ENCODE results near the gene USP17L27. TPM values are rescaled to one million over a fixed set of nuclear protein-coding genes. Genes with fewer than 3 reads are reported as not detected.
A peak's percentile ranks its signal among the peaks of the same experiment; 100 is the strongest.
"Not testable (repeated sequence)": the region's sequence is repeated elsewhere in the genome, so short reads cannot be mapped to it uniquely, and the experiment has no call there.

Gene USP17L27
- total RNA-seq, result not detected

- DNase-seq, result not testable (repeated sequence)
These were observed at the start of gene USP17L27 for GRCh38 chr4:9343848-9344247. TSS of gene USP17L27 (plus strand) at chr4:9344148. CDS start at chr4:9344148, 0 bp downstream.

- DNase-seq, result not testable (repeated sequence)
These were observed 19.8 kb upstream of the USP17L27 start for GRCh38 chr4:9324191-9324590.

- not testable (repeated sequence) for DNase-seq
These were observed 19.1 kb upstream of the USP17L27 start, which contains the start of gene USP17L24 for GRCh38 chr4:9324865-9325264. TSS of gene USP17L24 (plus strand) at chr4:9325165. CDS start at chr4:9325165, 0 bp downstream.

- DNase-seq, result not testable (repeated sequence)
These were observed 14.3 kb upstream of the USP17L27 start, which contains the start of gene USP17L25 for GRCh38 chr4:9329611-9330010. TSS of gene USP17L25 (plus strand) at chr4:9329911. CDS start at chr4:9329911, 0 bp downstream.

GRCh38 chr4:9334358-9334757 lies 9.6 kb upstream of the USP17L27 start, which contains the start of gene USP17L26:
TSS of gene USP17L26 (plus strand) at chr4:9334658. CDS start at chr4:9334658, 0 bp downstream.
- not testable (repeated sequence) for DNase-seq

GRCh38 chr4:9339103-9339502 lies 4.8 kb upstream of the USP17L27 start, which contains the start of gene USP17L5:
TSS of gene USP17L5 (plus strand) at chr4:9339403. CDS start at chr4:9339403, 0 bp downstream.
- DNase-seq, result not testable (repeated sequence)

GRCh38 chr4:9348593-9348992 lies 4.6 kb downstream of the USP17L27 start, which contains the start of gene USP17L28:
TSS of gene USP17L28 (plus strand) at chr4:9348893. CDS start at chr4:9348893, 0 bp downstream.
- not testable (repeated sequence) for DNase-seq

GRCh38 chr4:9350866-9351265 lies 6.9 kb downstream of the USP17L27 start:
- DNase-seq, result not testable (repeated sequence)

- DNase-seq, result not testable (repeated sequence)
These were observed 9.4 kb downstream of the USP17L27 start, which contains the start of gene USP17L29 for GRCh38 chr4:9353338-9353737. TSS of gene USP17L29 (plus strand) at chr4:9353638. CDS start at chr4:9353638, 0 bp downstream.

- not testable (repeated sequence) for DNase-seq
These were observed 18.9 kb downstream of the USP17L27 start, which contains the start of gene USP17L30 for GRCh38 chr4:9362829-9363228. TSS of gene USP17L30 (plus strand) at chr4:9363129. CDS start at chr4:9363129, 0 bp downstream.

- DNase-seq, result not testable (repeated sequence)
These were observed 35.9 kb downstream of the USP17L27 start for GRCh38 chr4:9379881-9380280.

- DNase-seq, result peak; percentile 1
These were observed 37.1 kb downstream of the USP17L27 start for GRCh38 chr4:9381012-9381534.

GRCh38 chr4:9384126-9384525 lies 40.2 kb downstream of the USP17L27 start:
- no peak for DNase-seq

GRCh38 chr4:9389001-9389400 lies 45.1 kb downstream of the USP17L27 start:
- not testable (repeated sequence) for DNase-seq

Other genes with a start within 250 kb of the USP17L27 start
- gene FAM90A26, start 173.7 kb upstream of the USP17L27 start, total RNA-seq, result not detected
- not detected for gene USP17L10, start 133.5 kb upstream of the USP17L27 start, total RNA-seq
- gene USP17L11, start 128.7 kb upstream of the USP17L27 start, total RNA-seq, result not detected
- gene USP17L12, start 124.0 kb upstream of the USP17L27 start, total RNA-seq, result not detected
- gene USP17L13, start 119.3 kb upstream of the USP17L27 start, total RNA-seq, result not detected
- gene USP17L15, start 109.8 kb upstream of the USP17L27 start, total RNA-seq, result not detected
- not detected for gene USP17L17, start 100.3 kb upstream of the USP17L27 start, total RNA-seq
- not detected for gene USP17L18, start 95.5 kb upstream of the USP17L27 start, total RNA-seq
- not detected for gene USP17L19, start 90.8 kb upstream of the USP17L27 start, total RNA-seq
- not detected for gene USP17L20, start 86.0 kb upstream of the USP17L27 start, total RNA-seq
- not detected for gene USP17L21, start 81.3 kb upstream of the USP17L27 start, total RNA-seq
- gene USP17L22, start 76.5 kb upstream of the USP17L27 start, total RNA-seq, result not detected
- gene USP17L24, start 19.0 kb upstream of the USP17L27 start, total RNA-seq, result not detected
- gene USP17L25, start 14.2 kb upstream of the USP17L27 start, total RNA-seq, result not detected
- not detected for gene USP17L26, start 9.5 kb upstream of the USP17L27 start, total RNA-seq
- gene USP17L5, start 4.7 kb upstream of the USP17L27 start, total RNA-seq, result not detected
- not detected for gene USP17L28, start 4.7 kb downstream of the USP17L27 start, total RNA-seq
- gene USP17L29, start 9.5 kb downstream of the USP17L27 start, total RNA-seq, result not detected
- gene USP17L30, start 19.0 kb downstream of the USP17L27 start, total RNA-seq, result not detected
- not detected for gene DEFB131A, start 100.3 kb downstream of the USP17L27 start, total RNA-seq

Measured in tongue (tissue), 2 donors.